Endothelial cell of umbilical vein (primary cell): ENCODE data around the gene ATIC. TPM values are rescaled to one million over a fixed set of nuclear protein-coding genes. Genes with fewer than 3 reads are reported as not detected.

Source experiments
- BruUV-seq: library from RNA; stranded (reverse); fragments of 400-500 nt; replicated peaks from 2 replicates; lab custom pipeline; 2021; lab: Mats Ljungman, UMichigan
- CTCF ChIA-PET: fragments of 300-600, 350-600 bp; sonication (Branson Sonifier 250); formaldehyde crosslinking; loops from one replicate; lab custom pipeline; 2021; ENCODE audit warnings: antibody characterized with exemption, inconsistent platforms; lab: Charles Lee
- POLR2A ChIA-PET: fragments of 300-600, 350-600 bp; sonication (Branson Sonifier 250); formaldehyde crosslinking; loops from one replicate; lab custom pipeline; 2021; ENCODE audit warnings: antibody characterized with exemption, inconsistent platforms; lab: Charles Lee
- DNase-seq: peaks from one replicate; pipeline ENCODE4 v3.0.0-alpha.2; 2011; ENCODE audit warnings: low read depth, low spot score
- FAIRE-seq: peaks from 2 replicates; lab custom pipeline; 2011; peaks lifted over from hg19 to GRCh38; lab: Jason Lieb, UNC
- H2AFZ ChIP-seq: 2 replicates; pipeline ENCODE4 v1.6.0; 2012; ENCODE audit warnings: low read depth, low read length, control low read depth, inconsistent platforms
- H3K27ac ChIP-seq: 2 replicates; pipeline ENCODE4 v1.5.1; 2011; ENCODE audit warnings: low read depth, mild to moderate bottlenecking, control low read depth, low read length, moderate library complexity; ENCODE audit not compliant: insufficient read depth
- H3K27me3 ChIP-seq, 2 experiments: 2 replicates each; pipeline versions ENCODE4 v1.6.0 to v1.6.1; 2011; ENCODE audit warnings: low read length in 2 of 2, mixed read lengths in 1 of 2; ENCODE audit not compliant: control insufficient read depth in 2 of 2, insufficient read depth in 2 of 2
- H3K36me3 ChIP-seq, 2 experiments: 2 replicates in 1 of 2; 3 replicates in 1 of 2; pipeline ENCODE4 v1.5.1; 2011; ENCODE audit warnings: low read length in 2 of 2, mild to moderate bottlenecking in 1 of 2, moderate library complexity in 1 of 2; ENCODE audit not compliant: control insufficient read depth in 2 of 2, insufficient read depth in 2 of 2; ENCODE audit errors: extremely low read depth in 1 of 2
- H3K4me1 ChIP-seq: 3 replicates; pipeline ENCODE4 v1.5.1; 2011; ENCODE audit warnings: mild to moderate bottlenecking, low read length; ENCODE audit not compliant: control insufficient read depth, insufficient read depth; ENCODE audit errors: extremely low read depth
- H3K4me2 ChIP-seq: 2 replicates; pipeline ENCODE4 v1.6.1; 2011; ENCODE audit warnings: low read length, control low read depth, mixed read lengths; ENCODE audit not compliant: insufficient read depth
- H3K4me3 ChIP-seq, 3 experiments: fragments of 200-600 bp in 1 of 3; sonication (generic), shearing (Covaris generic) in 1 of 3; replicated peaks in 1 of 3; 2 replicates each; pipeline ENCODE4 v1.5.1; 2011 to 2016; ENCODE audit warnings: control low read depth in 3 of 3, low read length in 3 of 3, mild to moderate bottlenecking in 2 of 3, inconsistent platforms in 1 of 3, low read depth in 1 of 3, moderate library complexity in 1 of 3; ENCODE audit not compliant: insufficient read depth in 1 of 3
- H3K79me2 ChIP-seq: 2 replicates; pipeline ENCODE4 v1.6.0; 2012; ENCODE audit warnings: low read length, inconsistent platforms; ENCODE audit not compliant: control insufficient read depth, insufficient read depth
- H3K9ac ChIP-seq: replicated peaks from 2 replicates; pipeline ENCODE3; 2011; ENCODE audit warnings: low read length, control low read depth; ENCODE audit not compliant: insufficient read depth; ENCODE audit errors: extremely low read depth
- H3K9me1 ChIP-seq: replicated peaks from 3 replicates; pipeline ENCODE4 v1.6.0; 2011; ENCODE audit warnings: mild to moderate bottlenecking, low read length; ENCODE audit not compliant: control insufficient read depth, insufficient read depth; ENCODE audit errors: extremely low read depth
- H3K9me3 ChIP-seq: replicated peaks from 2 replicates; pipeline ENCODE4 v1.5.1; 2012; ENCODE audit warnings: low read length, inconsistent platforms; ENCODE audit not compliant: control insufficient read depth, insufficient read depth
- H4K20me1 ChIP-seq: replicated peaks from 2 replicates; pipeline ENCODE3; 2011; ENCODE audit warnings: mild to moderate bottlenecking, low read length; ENCODE audit not compliant: control insufficient read depth, insufficient read depth; ENCODE audit errors: extremely low read depth
- CTCF ChIP-seq, 2 donors: IDR thresholded peaks; 1 replicate in 1 of 2; 2 replicates in 1 of 2; pipeline ENCODE4 v1.5.1; 2011; ENCODE audit warnings: low read length in 2 of 2, mild to moderate bottlenecking in 2 of 2, moderate library complexity in 2 of 2, control low read depth in 1 of 2, inconsistent platforms in 1 of 2, low read depth in 1 of 2; ENCODE audit not compliant: insufficient read depth in 1 of 2; ENCODE audit errors: extremely low read depth in 1 of 2
- EZH2 ChIP-seq: IDR thresholded peaks from 2 replicates; pipeline ENCODE4 v1.6.1; 2012; ENCODE audit warnings: borderline replicate concordance, low read depth, mild to moderate bottlenecking, moderate library complexity, low read length, inconsistent platforms; ENCODE audit not compliant: severe bottlenecking
- FOS ChIP-seq: IDR thresholded peaks from 2 replicates; pipeline ENCODE4 v1.6.1; 2011; ENCODE audit warnings: mild to moderate bottlenecking, low read length, moderate library complexity, borderline replicate concordance; ENCODE audit not compliant: insufficient read depth
- GATA2 ChIP-seq: IDR thresholded peaks from 2 replicates; pipeline ENCODE4 v1.7.0; 2011; ENCODE audit warnings: low read depth, mild to moderate bottlenecking, moderate library complexity, mixed read lengths, low read length; ENCODE audit not compliant: insufficient read length, insufficient read depth
- JUN ChIP-seq: IDR thresholded peaks from 2 replicates; pipeline ENCODE4 v1.6.1; 2011; ENCODE audit warnings: borderline replicate concordance, low read depth; ENCODE audit not compliant: insufficient read length, insufficient read depth
- MYC ChIP-seq: IDR thresholded peaks from one replicate; pipeline ENCODE4 v1.6.1; 2011; ENCODE audit warnings: mild to moderate bottlenecking, low read depth, low read length
- POLR2AphosphoS5 ChIP-seq: IDR thresholded peaks from 2 replicates; pipeline ENCODE4 v1.6.1; 2012; ENCODE audit warnings: low read depth, mild to moderate bottlenecking, control low read depth, low read length, moderate library complexity; ENCODE audit not compliant: insufficient read depth
- dilution Hi-C: fragments of 300-500 bp; cut with MboI; formaldehyde crosslinking; loops from one replicate; pipeline ENCODE4 v1.15.0; 2019; ENCODE audit warnings: low sequenced_read_pairs; ENCODE audit not compliant: extremely low pct_ligation_motif_present
- intact Hi-C: fragments of 100-400 bp; cut with micrococcal nuclease; formaldehyde crosslinking; loops from one replicate; pipeline ENCODE4 v1.10.0; 2022
- polyA plus RNA-seq, 4 experiments: library from polyadenylated mRNA; depleted of rRNA in 3 of 4; stranded (reverse) in 3 of 4; unstranded in 1 of 4; fragments of >200 nt; gene quantifications; 2 replicates each; pipeline versions ENCODE4 v1.2.1 to v1.2.3, GENCODE V29; 2011 to 2012; ENCODE audit warnings: missing spikeins in 1 of 4
- total RNA-seq: library from RNA; stranded (reverse); gene quantifications from 2 replicates; pipeline ENCODE4 v1.2.3, GENCODE V29; 2021

The ATIC gene
- total and polyA plus RNA-seq, 2 donors (not counting 3 experiments of a cell fraction or from before 2014, with no cell fraction given): 29.5 to 80.2 TPM

GRCh38 chr2:215375467-215375830 is 63.6 kb downstream of the ATIC start:
- H3K4me2 ChIP-seq: no peak overlapping the region
- FAIRE-seq: no peak
- H3K79me2 ChIP-seq: peaks cover 3% of the 10 kb centered on the region
- peaks cover 52 to 83% of the 10 kb centered on the region in 2 experiments for H3K36me3 ChIP-seq
- no peak overlapping the region for H3K4me3 ChIP-seq
- H3K9me1 ChIP-seq: no peaks in the 10 kb centered on the region
- intact Hi-C loops: no loop called here
- H3K27me3 ChIP-seq: no peaks in the 10 kb centered on the region
- CTCF ChIA-PET: no interaction called here
- H4K20me1 ChIP-seq: no peaks in the 10 kb centered on the region
- POLR2A ChIA-PET: no interaction called here
- BruUV-seq: no TSS peak
- no peak overlapping the region for H3K27ac ChIP-seq
- DNase-seq: no peak
- no peak for TF ChIP-seq CTCF (IDR thresholded peaks at IDR 0.05; ENCODE audit: extremely low read depth in 1 of 2, insufficient read depth in 1 of 2, low read depth in 1 of 2, low read length in 2 of 2)
- no peak for TF ChIP-seq FOS
- no peak for TF ChIP-seq EZH2
- TF ChIP-seq GATA2: no peak
- TF ChIP-seq JUN: no peak
- TF ChIP-seq MYC: no peak
- TF ChIP-seq POLR2AphosphoS5: no peak
- dilution Hi-C loops: no loop called here
- H3K9ac ChIP-seq: no peak overlapping the region
- no peak overlapping the region for H2AFZ ChIP-seq
- no peaks in the 10 kb centered on the region for H3K4me1 ChIP-seq
- H3K9me3 ChIP-seq: no peaks in the 10 kb centered on the region
